SK-N-SH treated with all-trans-retinoic acid at 6 μM for 48 hours (cell line): ENCODE results near the gene GRIP1.

Experiments used
- RARB ChIP-seq: fragments of 250-450 bp; sonication (Bioruptor Pico); IDR thresholded peaks from 2 replicates; pipeline ENCODE4 v1.8.0; 2021; ENCODE audit warnings: mild to moderate bottlenecking, moderate library complexity
- SNAI2 ChIP-seq: fragments of 250-450 bp; sonication (Bioruptor Pico); IDR thresholded peaks from 2 replicates; pipeline ENCODE4 v1.5.0; 2020; ENCODE audit warnings: mild to moderate bottlenecking, moderate library complexity
- ZFP30 ChIP-seq: fragments of 450-650 bp; formaldehyde crosslinking; IDR thresholded peaks from 2 replicates; pipeline ENCODE4 v1.5.0; 2022; ENCODE audit warnings: mild to moderate bottlenecking, moderate library complexity
- TF ChIP-seq, protein P1 (sequence below): fragments of 250-450 bp; sonication (Bioruptor Pico); IDR thresholded peaks from 2 replicates; pipeline ENCODE4 v1.8.0; 2020; ENCODE audit warnings: mild to moderate bottlenecking, moderate library complexity, borderline replicate concordance

DNA sequence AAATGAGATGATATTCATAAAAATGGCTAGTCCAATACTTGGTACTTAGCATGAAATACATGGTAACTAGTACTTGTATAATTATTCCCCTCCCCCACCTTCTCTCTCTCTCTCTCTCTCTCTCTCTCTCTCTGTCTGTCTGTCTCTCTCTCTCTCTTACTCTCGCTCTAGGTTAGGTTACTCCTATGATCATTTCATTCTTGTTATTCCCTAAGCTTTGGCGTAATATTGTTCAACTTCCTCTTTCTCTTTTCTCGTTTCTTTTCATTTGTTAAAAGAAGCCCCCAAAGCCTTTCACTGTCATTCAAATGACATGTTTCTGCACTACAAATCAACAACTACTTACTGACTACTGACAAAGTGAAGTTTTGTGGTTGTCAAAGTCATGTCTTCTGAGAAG, 89.8 kb downstream of the GRIP1 start:
- TF ChIP-seq ZFP30, result no peak
- no peak for TF ChIP-seq SNAI2 (CRISPR knock-in tag)
- TF ChIP-seq RARB (CRISPR knock-in tag), result no peak
- TF ChIP-seq, protein P1, sequence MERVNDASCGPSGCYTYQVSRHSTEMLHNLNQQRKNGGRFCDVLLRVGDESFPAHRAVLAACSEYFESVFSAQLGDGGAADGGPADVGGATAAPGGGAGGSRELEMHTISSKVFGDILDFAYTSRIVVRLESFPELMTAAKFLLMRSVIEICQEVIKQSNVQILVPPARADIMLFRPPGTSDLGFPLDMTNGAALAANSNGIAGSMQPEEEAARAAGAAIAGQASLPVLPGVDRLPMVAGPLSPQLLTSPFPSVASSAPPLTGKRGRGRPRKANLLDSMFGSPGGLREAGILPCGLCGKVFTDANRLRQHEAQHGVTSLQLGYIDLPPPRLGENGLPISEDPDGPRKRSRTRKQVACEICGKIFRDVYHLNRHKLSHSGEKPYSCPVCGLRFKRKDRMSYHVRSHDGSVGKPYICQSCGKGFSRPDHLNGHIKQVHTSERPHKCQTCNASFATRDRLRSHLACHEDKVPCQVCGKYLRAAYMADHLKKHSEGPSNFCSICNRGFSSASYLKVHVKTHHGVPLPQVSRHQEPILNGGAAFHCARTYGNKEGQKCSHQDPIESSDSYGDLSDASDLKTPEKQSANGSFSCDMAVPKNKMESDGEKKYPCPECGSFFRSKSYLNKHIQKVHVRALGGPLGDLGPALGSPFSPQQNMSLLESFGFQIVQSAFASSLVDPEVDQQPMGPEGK, result no peak
